HG02798 (cell line): ENCODE measurements around the gene MYRIP.
"Not testable (repeated sequence)": the region's sequence is repeated elsewhere in the genome, so short reads cannot be mapped to it uniquely, and the experiment has no call there.

Experiments
- ATAC-seq: cut with Tn5 transposase; IDR thresholded peaks from one replicate; pipeline ENCODE4 v1.9.1; 2021; ENCODE audit warnings: mild to moderate bottlenecking; ENCODE audit not compliant: unreplicated experiment, poor library complexity

MYRIP gene

GRCh38 chr3:40073310-40074007, 264.1 kb downstream of the MYRIP start:
- ATAC-seq, result no peak

GRCh38 chr3:40077139-40077538, 267.7 kb downstream of the MYRIP start:
- not testable (repeated sequence) for ATAC-seq

- ATAC-seq, result not testable (repeated sequence)
These were observed 268.6 kb downstream of the MYRIP start for GRCh38 chr3:40077828-40078492.

- ATAC-seq, result no peak
These were observed 269.2 kb downstream of the MYRIP start for GRCh38 chr3:40078590-40078989.

- ATAC-seq, result no peak
These were observed 269.9 kb downstream of the MYRIP start for GRCh38 chr3:40079203-40079846.

GRCh38 chr3:40079847-40080240, 270.4 kb downstream of the MYRIP start:
- ATAC-seq, result no peak

- ATAC-seq, result no peak
These were observed 273.7 kb downstream of the MYRIP start for GRCh38 chr3:40083066-40083465.

GRCh38 chr3:40084424-40084823, 275.0 kb downstream of the MYRIP start:
- ATAC-seq, result not testable (repeated sequence)

- no peak for ATAC-seq
These were observed 277.8 kb downstream of the MYRIP start for GRCh38 chr3:40086890-40087883.

GRCh38 chr3:40088527-40089170, 279.2 kb downstream of the MYRIP start:
- no peak for ATAC-seq

GRCh38 chr3:40096661-40097111, 287.3 kb downstream of the MYRIP start:
- ATAC-seq, result no peak

- ATAC-seq, result no peak
These were observed 288.0 kb downstream of the MYRIP start for GRCh38 chr3:40097131-40098117.

GRCh38 chr3:40098261-40098759, 288.9 kb downstream of the MYRIP start:
- ATAC-seq, result no peak

GRCh38 chr3:40099871-40100270, 290.5 kb downstream of the MYRIP start:
- ATAC-seq, result no peak

- ATAC-seq, result no peak
These were observed 292.8 kb downstream of the MYRIP start for GRCh38 chr3:40102182-40102581.

- no peak for ATAC-seq
These were observed 294.4 kb downstream of the MYRIP start for GRCh38 chr3:40103829-40104228.

GRCh38 chr3:40104441-40104840, 295.0 kb downstream of the MYRIP start:
- no peak for ATAC-seq

GRCh38 chr3:40108643-40109042, 299.2 kb downstream of the MYRIP start:
- no peak for ATAC-seq
